GM19099 (cell line): ENCODE results near the gene CATSPERZ.

Experiments
- POLR2A ChIP-seq: IDR thresholded peaks from 3 replicates; pipeline ENCODE4 v1.6.1; 2011; ENCODE audit warnings: low read depth; ENCODE audit not compliant: insufficient read length; ENCODE audit errors: extremely low read depth

Gene CATSPERZ

GRCh38 chr11:64337538-64338249 lies 37.5 kb downstream of the CATSPERZ start:
- TF ChIP-seq POLR2A = no peak

DNA sequence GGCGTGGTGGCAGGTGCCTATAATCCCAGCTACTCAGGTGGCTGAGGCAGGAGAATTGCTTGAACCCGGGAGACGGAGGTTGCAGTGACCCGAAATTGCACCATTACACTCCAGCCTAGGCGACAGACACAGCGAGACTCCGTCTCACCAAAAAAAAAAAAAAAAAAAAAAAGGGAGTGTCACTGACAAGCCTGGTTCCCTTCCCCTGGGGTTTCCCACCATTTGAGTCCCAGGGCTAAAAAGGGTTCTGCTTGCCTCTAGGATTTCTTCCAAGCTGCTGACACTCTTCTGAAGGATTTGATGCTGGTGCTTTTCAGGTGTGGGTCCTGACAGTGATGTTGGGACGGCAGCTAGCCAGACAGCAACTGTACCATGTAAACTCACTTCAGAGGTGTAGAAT lies 38.6 kb downstream of the CATSPERZ start:
- TF ChIP-seq POLR2A = no peak

DNA sequence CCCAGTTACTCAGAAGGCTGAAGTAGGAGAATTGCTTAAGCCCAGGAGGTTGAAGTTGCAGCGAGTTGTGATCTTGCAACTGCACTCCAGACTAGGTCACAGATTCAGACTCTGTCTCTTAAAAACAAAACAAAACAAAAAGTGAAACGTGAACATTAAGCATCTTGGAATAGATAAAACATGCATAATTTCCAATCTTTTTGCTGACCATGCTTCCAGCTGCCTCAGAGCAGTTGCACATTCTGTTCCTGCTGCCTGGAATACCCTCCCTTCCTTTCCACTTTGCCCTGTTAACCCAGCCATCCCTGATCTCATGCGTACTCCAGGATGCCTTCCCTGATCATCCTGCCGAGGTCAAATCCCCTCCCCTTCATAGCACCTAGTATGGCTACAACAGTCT lies 39.1 kb downstream of the CATSPERZ start:
- TF ChIP-seq POLR2A = peak; percentile 20

DNA sequence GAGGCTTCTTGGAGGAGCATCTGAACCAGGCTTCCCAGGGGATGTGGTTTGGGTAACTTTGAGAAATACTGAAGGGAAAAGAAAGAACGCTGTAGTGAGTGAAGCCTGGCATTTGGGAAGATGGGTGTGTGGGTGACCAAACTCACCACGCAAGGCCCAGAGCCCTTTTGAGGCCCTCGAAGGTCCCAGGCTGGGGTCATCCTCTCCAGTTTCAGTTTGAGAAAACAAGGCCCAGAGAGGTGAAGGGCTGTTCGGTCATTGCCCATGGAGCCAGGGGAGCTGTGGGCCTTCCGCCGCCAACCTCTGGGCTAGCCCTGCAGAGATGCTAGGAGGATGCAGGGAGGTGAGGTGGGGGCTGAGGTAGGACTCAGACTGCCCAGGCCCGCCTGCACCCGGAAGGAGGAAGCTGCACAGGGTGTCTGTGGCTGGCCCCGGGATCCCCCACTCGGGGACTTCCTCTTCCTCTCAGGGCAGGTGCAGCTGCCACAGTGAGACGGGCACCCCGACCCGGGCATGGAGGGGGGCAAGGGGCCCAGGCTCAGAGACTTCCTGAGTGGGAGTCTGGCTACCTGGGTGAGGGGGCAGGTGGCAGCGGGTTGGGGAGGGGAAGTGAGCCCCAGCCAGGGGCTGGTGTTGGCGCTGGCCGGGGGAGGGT lies 39.7 kb downstream of the CATSPERZ start, which contains the start of gene CCDC88B:
Gene CCDC88B, plus strand, starts transcription at position 451 of the 655 bp plus-strand sequence. Its CDS starts 63 bp downstream, at position 514.
- TF ChIP-seq POLR2A = peak; percentile 70

GRCh38 chr11:64340671-64341335 lies 40.6 kb downstream of the CATSPERZ start:
- TF ChIP-seq POLR2A = peak; percentile 40

DNA sequence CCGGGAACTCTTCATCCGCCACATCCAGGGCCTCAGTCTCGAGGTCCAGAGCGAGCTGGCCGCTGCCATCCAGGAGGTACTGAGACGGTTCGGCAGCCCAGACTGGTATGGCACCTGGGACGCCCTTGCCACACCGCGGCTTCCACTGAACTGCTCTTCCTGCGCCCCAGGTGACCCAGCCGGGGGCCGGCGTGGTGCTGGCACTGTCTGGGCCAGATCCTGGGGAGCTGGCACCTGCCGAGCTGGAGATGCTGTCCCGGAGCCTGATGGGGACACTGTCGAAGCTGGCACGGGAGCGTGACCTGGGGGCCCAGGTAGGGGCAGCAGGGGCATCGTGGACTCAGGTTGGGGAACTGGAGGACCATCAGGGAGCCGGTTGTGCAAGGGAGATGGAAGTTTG lies 41.3 kb downstream of the CATSPERZ start:
- no peak for TF ChIP-seq POLR2A

GRCh38 chr11:64341851-64342791 lies 42.0 kb downstream of the CATSPERZ start:
- no peak for TF ChIP-seq POLR2A

- no peak for TF ChIP-seq POLR2A
These were observed 42.9 kb downstream of the CATSPERZ start for GRCh38 chr11:64342869-64343745.

DNA sequence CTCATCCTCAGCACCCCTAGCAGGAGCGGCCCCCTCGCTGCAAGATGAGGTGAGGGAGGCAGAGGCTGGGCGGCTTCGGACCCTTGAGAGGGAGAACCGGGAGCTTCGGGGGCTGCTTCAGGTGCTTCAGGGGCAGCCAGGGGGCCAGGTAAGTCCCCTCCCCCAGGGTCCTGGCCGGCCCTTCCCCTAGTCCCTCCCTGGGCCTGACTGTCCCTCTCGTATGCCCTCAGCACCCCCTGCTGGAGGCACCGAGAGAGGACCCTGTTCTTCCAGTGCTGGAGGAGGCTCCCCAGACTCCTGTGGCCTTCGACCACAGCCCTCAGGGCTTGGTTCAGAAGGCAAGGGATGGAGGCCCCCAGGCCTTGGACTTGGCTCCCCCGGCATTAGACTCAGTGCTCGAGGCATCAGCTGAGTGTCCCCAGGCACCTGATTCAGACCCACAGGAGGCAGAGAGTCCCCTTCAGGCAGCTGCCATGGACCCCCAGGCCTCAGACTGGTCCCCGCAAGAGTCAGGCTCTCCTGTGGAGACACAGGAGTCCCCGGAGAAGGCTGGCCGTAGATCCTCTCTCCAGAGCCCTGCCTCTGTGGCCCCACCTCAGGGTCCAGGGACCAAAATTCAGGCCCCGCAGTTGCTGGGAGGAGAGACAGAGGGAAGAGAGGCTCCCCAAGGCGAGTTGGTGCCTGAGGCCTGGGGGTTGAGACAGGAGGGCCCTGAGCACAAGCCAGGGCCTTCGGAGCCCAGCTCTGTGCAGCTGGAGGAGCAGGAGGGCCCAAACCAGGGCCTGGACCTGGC lies 43.8 kb downstream of the CATSPERZ start:
- no peak for TF ChIP-seq POLR2A

- no peak for TF ChIP-seq POLR2A
These were observed 44.6 kb downstream of the CATSPERZ start for GRCh38 chr11:64344787-64345186.

- TF ChIP-seq POLR2A = no peak
These were observed 47.2 kb downstream of the CATSPERZ start for GRCh38 chr11:64347193-64347867.

GRCh38 chr11:64348383-64349024 lies 48.3 kb downstream of the CATSPERZ start:
- TF ChIP-seq POLR2A = no peak
